Activated T-helper 1 cell treated with anti-CD3 and anti-CD28 coated beads, Interleukin-2, amount 50 U/mL, for 16 hours (primary cell): Measurements from ENCODE around the gene ADAP2.
A peak's percentile ranks its signal among the peaks of the same experiment; 100 is the strongest.
"Not testable (repeated sequence)": the region's sequence is repeated elsewhere in the genome, so short reads cannot be mapped to it uniquely, and the experiment has no call there.

ENCODE experiments used
- DNase-seq, 2 donors: peaks; one replicate each; pipeline ENCODE4 v3.0.0-alpha.2; 2020; ENCODE audit warnings: low read depth in 1 of 2, low spot score in 1 of 2

ADAP2 gene

GRCh38 chr17:30969989-30970830, 48.5 kb downstream of the ADAP2 start:
- DNase-seq = no peak

DNA sequence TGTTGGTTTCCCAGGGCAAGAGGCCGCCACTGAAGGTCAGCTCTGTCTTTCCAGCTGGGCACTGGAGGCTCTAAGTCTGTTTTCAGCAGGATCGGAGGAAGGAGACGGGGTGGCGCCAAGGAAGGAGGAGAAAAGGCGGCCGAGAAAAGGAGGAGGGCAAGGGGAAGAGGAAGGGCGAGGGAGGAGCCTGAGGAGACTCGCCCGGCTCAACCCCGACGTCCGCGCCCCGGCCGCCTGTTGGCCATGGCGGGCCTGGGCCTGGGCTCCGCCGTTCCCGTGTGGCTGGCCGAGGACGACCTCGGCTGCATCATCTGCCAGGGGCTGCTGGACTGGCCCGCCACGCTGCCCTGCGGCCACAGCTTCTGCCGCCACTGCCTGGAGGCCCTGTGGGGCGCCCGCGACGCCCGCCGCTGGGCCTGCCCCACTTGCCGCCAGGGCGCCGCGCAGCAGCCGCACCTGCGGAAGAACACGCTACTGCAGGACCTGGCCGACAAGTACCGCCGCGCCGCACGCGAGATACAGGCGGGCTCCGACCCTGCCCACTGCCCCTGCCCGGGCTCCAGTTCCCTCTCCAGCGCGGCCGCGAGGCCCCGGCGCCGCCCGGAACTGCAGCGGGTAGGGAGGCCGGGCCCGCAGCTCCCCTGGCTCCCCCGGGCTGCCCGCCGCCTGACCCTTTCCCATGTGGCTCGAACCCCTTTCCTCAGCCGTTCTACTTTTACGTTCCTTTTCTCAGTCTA, 49.3 kb downstream of the ADAP2 start, which contains the start of gene RNF135:
Gene RNF135 (plus strand): TSS at position 209 of the 737 bp plus-strand sequence. CDS start 35 bp downstream, at position 244.
- peak; percentile 22 to 30 for DNase-seq

- DNase-seq = no peak
Measured at GRCh38 chr17:30975042-30975820, 53.5 kb downstream of the ADAP2 start.

- DNase-seq = not testable (repeated sequence)
Measured at GRCh38 chr17:30979919-30980318, 58.2 kb downstream of the ADAP2 start.

- no peak for DNase-seq
Measured at GRCh38 chr17:30981531-30982519, 60.1 kb downstream of the ADAP2 start.

- DNase-seq = no peak
Measured at GRCh38 chr17:30982855-30983254, 61.1 kb downstream of the ADAP2 start.

DNA sequence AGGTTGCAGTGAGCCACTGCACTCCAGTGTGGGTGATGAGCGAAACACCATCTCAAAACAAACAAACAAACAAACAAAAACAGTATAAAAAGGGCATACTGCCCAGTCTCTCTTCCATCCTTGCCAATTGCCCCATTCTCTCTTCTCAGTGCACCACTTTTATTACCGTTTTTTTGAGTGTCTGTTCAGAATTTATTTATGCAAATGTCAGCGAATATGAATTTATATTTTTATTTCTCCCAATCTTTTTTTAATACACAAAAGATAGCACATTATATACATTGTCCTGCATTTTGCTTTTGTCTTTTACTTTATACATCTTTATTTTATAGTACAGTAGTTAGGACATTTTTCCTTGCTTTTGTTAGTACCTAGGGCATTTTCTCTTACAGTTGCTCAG, 68.7 kb downstream of the ADAP2 start:
- DNase-seq = no peak

GRCh38 chr17:30992551-30992950, 70.8 kb downstream of the ADAP2 start:
- DNase-seq = no peak

GRCh38 chr17:30995347-30995746, 73.6 kb downstream of the ADAP2 start:
- no peak for DNase-seq

DNA sequence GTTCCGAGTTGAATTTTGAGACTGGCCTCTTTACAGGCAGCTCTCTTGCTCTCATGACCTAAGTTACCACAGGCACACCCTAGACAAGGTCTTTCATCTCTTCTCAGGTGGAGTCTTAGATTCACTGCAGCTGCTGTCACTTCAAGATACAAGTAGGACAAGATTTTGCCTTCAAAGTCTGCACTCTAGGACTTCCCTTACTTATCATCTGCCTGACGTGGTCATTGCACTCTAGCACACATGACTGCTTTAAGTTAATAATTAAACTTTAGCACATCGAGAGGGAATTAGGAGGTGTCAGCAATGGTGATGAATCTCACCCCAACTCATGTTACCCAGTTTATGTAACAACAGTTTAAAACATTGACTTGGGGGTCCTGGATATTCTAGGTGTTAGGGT, 74.7 kb downstream of the ADAP2 start:
- no peak for DNase-seq

DNA sequence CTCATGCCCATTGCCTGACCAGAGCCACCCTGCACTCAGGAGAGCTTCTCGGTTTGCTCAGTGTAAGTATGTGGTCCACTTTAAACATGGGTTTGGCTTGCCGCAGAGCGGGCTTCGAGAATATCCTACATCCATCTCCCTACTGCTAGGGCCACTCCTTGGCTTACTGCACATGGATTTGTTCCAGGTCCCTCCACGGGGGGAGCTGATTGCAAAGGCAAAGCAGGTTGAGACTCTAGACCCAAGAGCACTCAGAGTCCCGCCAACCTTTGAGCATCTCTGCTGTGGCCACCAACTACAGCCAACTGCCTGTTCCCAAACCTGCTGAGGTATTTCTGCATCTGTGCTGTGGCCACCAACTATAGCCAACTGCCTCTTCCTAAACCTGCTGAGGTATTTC, 75.5 kb downstream of the ADAP2 start:
- DNase-seq = no peak

DNA sequence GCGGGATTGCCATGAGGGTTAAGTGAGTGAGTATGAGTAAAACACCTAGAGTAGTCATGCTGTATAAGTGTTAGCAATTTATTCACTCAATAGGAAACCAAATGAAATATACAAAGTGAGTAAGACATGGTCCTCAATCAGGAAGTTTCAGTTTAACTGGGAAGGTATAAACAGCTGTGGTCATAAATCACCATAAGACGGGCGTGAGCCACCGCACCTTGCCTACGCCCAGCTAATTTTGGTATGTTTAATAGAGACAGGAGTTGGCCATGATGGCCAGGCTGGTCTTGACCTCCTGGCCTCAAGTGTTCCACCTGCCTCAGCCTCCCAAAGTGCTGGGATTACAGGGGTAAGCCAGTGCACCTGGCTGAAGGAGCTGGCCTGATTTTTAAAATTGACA, 76.1 kb downstream of the ADAP2 start:
- no peak for DNase-seq

DNA sequence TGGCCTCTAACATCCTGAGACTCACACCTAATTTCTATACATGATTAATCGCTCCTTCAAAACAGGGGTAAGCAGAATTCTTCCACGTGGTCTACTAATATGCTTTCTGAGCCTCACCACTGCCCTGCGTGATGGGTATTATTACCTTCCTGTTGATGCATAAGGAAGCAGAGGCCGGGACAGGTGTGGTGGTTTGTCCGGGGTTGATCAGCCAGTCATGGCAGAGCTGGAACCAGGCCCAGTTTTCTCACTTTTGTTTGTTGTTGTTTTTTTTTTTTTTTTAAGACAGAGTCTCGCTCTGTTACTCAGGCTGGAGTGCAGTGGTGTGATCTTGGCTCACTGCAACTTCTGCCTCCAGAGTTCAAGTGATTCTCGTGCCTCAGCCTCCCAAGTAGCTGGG, 80.3 kb downstream of the ADAP2 start:
- no peak for DNase-seq

- no peak for DNase-seq
Measured at GRCh38 chr17:31003225-31003866, 81.6 kb downstream of the ADAP2 start.

DNA sequence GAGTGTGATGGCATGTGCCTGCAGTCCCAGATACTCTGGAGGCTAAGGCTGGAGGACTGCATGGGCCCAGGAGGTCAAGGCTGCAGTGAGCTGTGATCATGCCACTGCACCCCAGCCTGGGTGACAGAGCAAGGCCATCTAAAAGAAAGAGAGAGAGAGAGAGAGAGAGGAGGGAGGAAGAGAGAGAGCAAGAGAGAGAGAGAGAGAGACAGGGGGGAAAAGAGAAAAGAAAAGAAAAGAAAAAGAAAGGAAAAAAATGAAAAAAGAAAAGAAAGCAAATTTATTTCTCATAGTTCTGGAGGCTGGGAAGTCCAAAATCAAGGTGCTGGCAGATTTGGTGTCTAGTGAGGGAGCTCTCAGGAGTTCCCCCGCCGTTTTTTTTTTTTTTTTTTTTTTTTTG, 82.4 kb downstream of the ADAP2 start:
- DNase-seq = no peak

DNA sequence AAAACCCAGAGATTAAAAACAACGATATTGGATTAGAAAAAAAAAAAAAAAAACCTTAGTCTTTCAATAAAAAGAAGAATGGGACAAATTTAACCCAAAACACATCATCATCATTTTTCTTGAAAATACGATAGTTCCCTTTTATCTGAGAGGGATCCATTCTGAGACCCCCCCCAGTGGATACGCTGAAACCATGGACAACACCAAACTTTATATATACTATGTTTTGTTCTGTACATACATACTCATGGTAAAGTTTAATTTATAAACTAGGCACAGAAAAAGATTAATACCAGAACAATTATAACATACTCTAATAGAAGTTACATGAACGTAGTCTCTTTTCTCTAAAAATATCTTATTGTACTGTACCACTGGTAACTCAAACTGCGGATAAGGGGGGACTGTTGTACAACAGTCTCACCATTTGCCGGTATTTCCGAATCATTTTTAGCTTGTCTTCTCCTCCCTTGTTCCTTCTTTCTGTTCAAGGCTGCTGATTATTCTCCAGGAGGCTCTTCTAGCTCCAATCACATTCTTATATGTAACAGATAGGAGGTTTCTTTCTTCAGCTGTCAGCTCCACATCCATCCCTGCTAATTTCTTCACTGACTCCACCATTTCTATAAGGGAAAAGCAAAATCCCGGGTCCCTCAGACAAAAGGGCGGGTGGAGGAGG, 86.1 kb downstream of the ADAP2 start:
- no peak for DNase-seq

- peak; percentile 36 to 37 for DNase-seq
Measured at GRCh38 chr17:31008374-31009041, 86.8 kb downstream of the ADAP2 start.
